ENCODE results near the gene TMEM82. TPM values are rescaled to one million over a fixed set of nuclear protein-coding genes. Genes with fewer than 3 reads are reported as not detected.
A peak's percentile ranks its signal among the peaks of the same experiment; 100 is the strongest.

TMEM82 gene
- total RNA-seq, 2 experiments from 2014 or later: not detected

- TF ChIP-seq EZH2phosphoT487 (IDR thresholded peaks at IDR 0.05; ENCODE audit: borderline replicate concordance, low read depth, low read length) (no peak), CTCF (conservative IDR thresholded peaks at IDR 0.05; ENCODE audit: low read length) (no peak)
- no peak overlapping the region for H2AFZ ChIP-seq (ENCODE audit: low read length)
- H3K27ac ChIP-seq (ENCODE audit: low read depth, low read length, poor library complexity, severe bottlenecking): no peak overlapping the region
- H4K20me1 ChIP-seq (ENCODE audit: insufficient read depth, low read length): no peaks in the 10 kb centered on the region
- DNase-seq (ENCODE audit: low spot score): no peak
- BruUV-seq (replicated peaks): no TSS peak
- POLR2A ChIA-PET: interaction anchor here (1.1 kb wide), 1 partner anchor 17 kb away, joined by 3 read pairs; no protein-coding TSS in a partner anchor
- peaks cover 21% of the 10 kb centered on the region; the same call in 1 of the 2 replicates for H3K79me2 ChIP-seq (ENCODE audit: insufficient read depth, low read depth, low read length)
- peaks cover 28% of the 10 kb centered on the region for H3K4me1 ChIP-seq (ENCODE audit: insufficient read depth, low read length, poor library complexity, severe bottlenecking)
- peaks cover 6% of the 10 kb centered on the region for H3K36me3 ChIP-seq (ENCODE audit: insufficient read depth, low read length)
- H3K4me2 ChIP-seq (ENCODE audit: low read length): no peak overlapping the region
- H3K9me3 ChIP-seq (ENCODE audit: low read length): no peaks in the 10 kb centered on the region
- no peak overlapping the region for H3K4me3 ChIP-seq (ENCODE audit: low read depth, low read length, poor library complexity, severe bottlenecking)
- CTCF ChIA-PET (ENCODE audit: unreplicated experiment): no interaction called here
- no peaks in the 10 kb centered on the region for H3K9me2 ChIP-seq (ENCODE audit: insufficient read depth, low read length)
- intact Hi-C loops (cut with micrococcal nuclease; ENCODE audit: unreplicated experiment): no loop called here
These were observed 40.5 kb upstream of the TMEM82 start for GRCh38 chr1:15701784-15702183.

- TF ChIP-seq EZH2phosphoT487 (IDR thresholded peaks at IDR 0.05; ENCODE audit: borderline replicate concordance, low read depth, low read length) (no peak), CTCF (conservative IDR thresholded peaks at IDR 0.05; ENCODE audit: low read length) (peak; percentile 53)
- no peak overlapping the region for H3K27ac ChIP-seq (ENCODE audit: low read depth, low read length, poor library complexity, severe bottlenecking)
- peaks cover 17% of the 10 kb centered on the region for H3K4me1 ChIP-seq (ENCODE audit: insufficient read depth, low read length, poor library complexity, severe bottlenecking)
- H3K4me2 ChIP-seq (ENCODE audit: low read length): no peak overlapping the region
- no TSS peak for BruUV-seq (replicated peaks)
- no peak overlapping the region for H3K4me3 ChIP-seq (ENCODE audit: low read depth, low read length, poor library complexity, severe bottlenecking)
- CTCF ChIA-PET (ENCODE audit: unreplicated experiment): no interaction called here
- POLR2A ChIA-PET: interaction anchor here (0.5 to 1.1 kb wide), 2 partner anchors 18 to 131 kb away, joined by 3 to 4 read pairs; no protein-coding TSS in a partner anchor
- H3K9me3 ChIP-seq (ENCODE audit: low read length): no peaks in the 10 kb centered on the region
- H3K79me2 ChIP-seq (ENCODE audit: insufficient read depth, low read depth, low read length): peaks cover 20% of the 10 kb centered on the region; the same call in 1 of the 2 replicates
- no peak overlapping the region for H2AFZ ChIP-seq (ENCODE audit: low read length)
- intact Hi-C loops (cut with micrococcal nuclease; ENCODE audit: unreplicated experiment): no loop called here
- DNase-seq (ENCODE audit: low spot score): no peak
- H3K9me2 ChIP-seq (ENCODE audit: insufficient read depth, low read length): no peaks in the 10 kb centered on the region
- no peaks in the 10 kb centered on the region for H4K20me1 ChIP-seq (ENCODE audit: insufficient read depth, low read length)
- H3K36me3 ChIP-seq (ENCODE audit: insufficient read depth, low read length): peaks cover 6% of the 10 kb centered on the region
These were observed 39.4 kb upstream of the TMEM82 start for GRCh38 chr1:15702722-15703550.

GRCh38 chr1:15703562-15703961, 38.7 kb upstream of the TMEM82 start:
- Histone ChIP-seq H3K27ac (ENCODE audit: low read depth, low read length, poor library complexity, severe bottlenecking) (no peak overlapping the region), H3K4me3 (ENCODE audit: low read depth, low read length, poor library complexity, severe bottlenecking) (no peak overlapping the region), H2AFZ (ENCODE audit: low read length) (no peak overlapping the region), H3K9me2 (ENCODE audit: insufficient read depth, low read length) (no peaks in the 10 kb centered on the region), H4K20me1 (ENCODE audit: insufficient read depth, low read length) (no peaks in the 10 kb centered on the region), H3K36me3 (ENCODE audit: insufficient read depth, low read length) (peaks cover 6% of the 10 kb centered on the region), H3K9me3 (ENCODE audit: low read length) (no peaks in the 10 kb centered on the region), H3K79me2 (ENCODE audit: insufficient read depth, low read depth, low read length) (peaks cover 14% of the 10 kb centered on the region; the same call in 1 of the 2 replicates), H3K4me1 (ENCODE audit: insufficient read depth, low read length, poor library complexity, severe bottlenecking) (peaks cover 11% of the 10 kb centered on the region), H3K4me2 (ENCODE audit: low read length) (no peak overlapping the region)
- no TSS peak for BruUV-seq (replicated peaks)
- ChIA-PET POLR2A (interaction anchor here (0.5 kb wide), 1 partner anchor 132 kb away, joined by 4 read pairs; no protein-coding TSS in a partner anchor), CTCF (ENCODE audit: unreplicated experiment) (no interaction called here)
- TF ChIP-seq CTCF (conservative IDR thresholded peaks at IDR 0.05; ENCODE audit: low read length) (no peak), EZH2phosphoT487 (IDR thresholded peaks at IDR 0.05; ENCODE audit: borderline replicate concordance, low read depth, low read length) (no peak)
- intact Hi-C loops (cut with micrococcal nuclease; ENCODE audit: unreplicated experiment): no loop called here
- DNase-seq (ENCODE audit: low spot score): no peak
